ENCODE data around the gene CTXN1.

DNA sequence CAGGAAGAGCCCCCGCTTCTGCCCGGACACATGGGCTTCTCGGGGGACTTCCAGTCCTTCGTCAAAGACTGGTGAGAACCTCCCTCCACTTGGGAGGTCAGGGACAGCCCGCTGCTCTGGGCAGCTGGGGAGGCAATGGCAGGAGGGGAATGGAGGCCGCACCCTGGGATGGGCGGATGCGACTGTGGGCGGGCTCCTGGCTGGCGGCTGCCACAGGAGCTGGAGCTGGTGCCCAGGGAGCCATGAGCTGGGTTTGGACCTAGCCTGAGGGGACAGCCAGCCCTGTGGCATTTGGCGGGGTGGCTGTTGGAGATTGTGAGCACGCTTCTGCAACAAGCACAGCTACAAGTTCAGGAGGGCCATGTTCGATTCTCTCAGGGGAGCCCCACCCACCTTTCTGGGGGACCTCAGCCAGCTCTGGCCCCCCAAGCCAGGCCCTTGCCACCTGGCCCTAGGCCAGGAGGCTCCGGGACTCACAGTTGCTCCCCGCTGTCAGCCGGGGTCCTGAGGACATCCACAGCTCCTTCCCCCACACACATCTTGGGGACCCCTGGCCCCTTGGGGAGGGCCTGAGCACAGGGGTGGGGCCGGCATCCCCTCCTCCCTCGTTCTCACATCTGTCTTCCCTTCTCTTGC lies 14.3 kb downstream of the CTXN1 start:
- TF ChIP-seq, protein P1, sequence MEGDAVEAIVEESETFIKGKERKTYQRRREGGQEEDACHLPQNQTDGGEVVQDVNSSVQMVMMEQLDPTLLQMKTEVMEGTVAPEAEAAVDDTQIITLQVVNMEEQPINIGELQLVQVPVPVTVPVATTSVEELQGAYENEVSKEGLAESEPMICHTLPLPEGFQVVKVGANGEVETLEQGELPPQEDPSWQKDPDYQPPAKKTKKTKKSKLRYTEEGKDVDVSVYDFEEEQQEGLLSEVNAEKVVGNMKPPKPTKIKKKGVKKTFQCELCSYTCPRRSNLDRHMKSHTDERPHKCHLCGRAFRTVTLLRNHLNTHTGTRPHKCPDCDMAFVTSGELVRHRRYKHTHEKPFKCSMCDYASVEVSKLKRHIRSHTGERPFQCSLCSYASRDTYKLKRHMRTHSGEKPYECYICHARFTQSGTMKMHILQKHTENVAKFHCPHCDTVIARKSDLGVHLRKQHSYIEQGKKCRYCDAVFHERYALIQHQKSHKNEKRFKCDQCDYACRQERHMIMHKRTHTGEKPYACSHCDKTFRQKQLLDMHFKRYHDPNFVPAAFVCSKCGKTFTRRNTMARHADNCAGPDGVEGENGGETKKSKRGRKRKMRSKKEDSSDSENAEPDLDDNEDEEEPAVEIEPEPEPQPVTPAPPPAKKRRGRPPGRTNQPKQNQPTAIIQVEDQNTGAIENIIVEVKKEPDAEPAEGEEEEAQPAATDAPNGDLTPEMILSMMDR (IDR thresholded peaks at IDR 0.05), result no peak
- no peak for TF ChIP-seq POLR2A (IDR thresholded peaks at IDR 0.05)
